GM18498 (cell line): Measurements from ENCODE around the gene GGT1.
"Not testable (repeated sequence)": the region's sequence is repeated elsewhere in the genome, so short reads cannot be mapped to it uniquely, and the experiment has no call there.

Source experiments
- ATAC-seq: cut with Tn5 transposase; IDR thresholded peaks from one replicate; pipeline ENCODE4 v1.9.1; 2021; ENCODE audit warnings: mild to moderate bottlenecking, moderate library complexity; ENCODE audit not compliant: unreplicated experiment

GGT1 gene

DNA sequence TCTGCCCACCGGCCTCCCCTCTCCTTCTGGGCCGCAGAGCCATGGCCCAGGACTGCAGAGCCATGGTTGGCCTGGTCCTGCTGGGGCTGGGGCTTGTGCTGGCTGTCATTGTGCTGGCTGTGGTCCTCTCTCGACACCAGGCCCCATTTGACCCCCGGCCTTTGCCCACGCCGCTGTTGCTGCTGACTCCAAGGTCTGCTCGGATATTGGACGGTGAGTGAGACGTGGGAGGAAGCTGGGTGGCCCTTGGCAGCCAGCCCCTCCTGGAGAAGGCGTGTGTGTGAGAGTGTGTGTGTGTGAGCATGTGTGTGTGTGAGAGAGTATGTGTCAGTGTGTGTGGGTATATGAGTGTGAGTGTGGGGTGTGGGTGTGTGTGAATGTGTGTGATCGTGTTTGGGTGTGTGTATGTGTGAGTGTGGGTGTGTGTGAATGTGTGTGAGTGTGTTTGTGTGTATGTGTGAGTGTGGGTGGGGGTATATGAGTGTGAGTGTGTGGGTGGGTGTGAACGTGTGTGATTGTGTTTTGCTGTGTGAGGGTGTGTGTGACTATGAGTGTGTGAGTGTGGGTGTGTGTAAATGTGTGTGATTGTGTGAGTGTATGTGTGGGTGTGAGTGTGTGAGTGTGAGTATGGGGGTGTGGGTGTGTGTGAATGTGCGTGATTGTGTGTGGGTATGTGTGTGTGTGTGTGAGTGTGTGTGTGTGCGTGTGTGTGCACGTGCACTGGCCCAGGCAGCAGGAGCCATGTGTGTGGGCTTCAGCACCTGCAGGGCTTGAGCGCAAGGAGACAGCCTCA, 30.4 kb downstream of the GGT1 start:
- ATAC-seq = not testable (repeated sequence)

- not testable (repeated sequence) for ATAC-seq
Measured at GRCh38 chr22:24634776-24635389, 31.9 kb downstream of the GGT1 start.

- not testable (repeated sequence) for ATAC-seq
Measured at GRCh38 chr22:24636513-24636912, 33.5 kb downstream of the GGT1 start.

- ATAC-seq = not testable (repeated sequence)
Measured at GRCh38 chr22:24642307-24642706, 39.3 kb downstream of the GGT1 start.

DNA sequence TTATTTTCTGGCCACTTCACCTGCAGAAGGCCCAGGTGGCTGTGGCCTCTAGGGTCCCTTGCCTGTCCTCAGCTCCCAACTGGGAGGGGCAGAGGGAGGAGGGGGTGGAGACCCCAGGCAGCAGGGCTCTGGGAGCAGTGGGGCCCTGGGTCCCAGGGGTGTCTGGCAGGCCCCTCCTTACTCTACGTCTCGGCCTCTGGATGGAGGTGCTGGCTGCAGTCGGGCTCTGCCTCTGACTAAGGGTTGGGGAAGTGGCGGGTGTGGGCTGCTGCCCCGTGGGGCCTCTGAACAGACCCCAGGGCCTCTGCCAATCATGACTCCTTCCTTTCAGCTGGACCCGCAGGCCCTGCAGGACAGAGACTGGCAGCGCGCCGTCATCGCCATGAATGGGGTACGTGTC, 41.4 kb downstream of the GGT1 start:
- ATAC-seq = not testable (repeated sequence)

GRCh38 chr22:24645408-24646399, 42.7 kb downstream of the GGT1 start:
- not testable (repeated sequence) for ATAC-seq

DNA sequence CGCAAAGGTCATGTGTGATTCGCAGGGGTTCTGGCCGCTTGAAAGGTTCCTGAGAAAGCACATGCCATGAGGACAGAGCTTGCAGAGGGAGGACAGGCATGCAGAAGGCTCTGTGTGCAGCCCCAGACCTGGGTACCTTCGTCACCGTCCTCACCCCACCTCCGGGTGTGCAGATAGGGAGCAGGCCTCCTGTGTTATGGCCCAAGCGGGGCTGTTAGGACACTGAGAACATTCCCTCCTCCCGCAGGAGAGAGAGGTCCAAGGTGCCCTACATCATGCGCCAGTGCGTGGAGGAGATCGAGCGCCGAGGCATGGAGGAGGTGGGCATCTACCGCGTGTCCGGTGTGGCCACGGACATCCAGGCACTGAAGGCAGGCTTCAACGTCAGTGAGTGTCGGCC, 43.8 kb downstream of the GGT1 start:
- not testable (repeated sequence) for ATAC-seq

DNA sequence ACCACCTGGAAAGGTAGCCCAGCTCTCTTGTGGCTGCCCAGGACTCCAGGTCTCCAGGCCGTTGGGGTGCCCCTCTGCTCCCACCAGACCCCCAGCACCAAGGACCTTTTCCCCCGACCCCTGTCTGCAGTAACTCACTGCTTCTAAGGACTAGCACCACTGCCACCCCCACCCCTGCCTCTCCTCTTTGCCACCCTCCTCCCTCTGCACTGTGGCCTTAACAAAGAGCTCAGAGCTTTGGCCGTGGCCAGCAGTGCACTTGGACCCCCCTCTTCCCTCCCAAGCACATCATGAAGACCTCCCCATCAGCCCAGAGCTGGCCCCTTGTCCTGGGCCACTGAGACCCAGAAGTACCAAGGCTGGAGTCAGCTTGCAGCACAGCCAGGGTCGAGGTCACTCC, 46.4 kb downstream of the GGT1 start:
- not testable (repeated sequence) for ATAC-seq

- not testable (repeated sequence) for ATAC-seq
Measured at GRCh38 chr22:24650884-24651283, 47.9 kb downstream of the GGT1 start.

DNA sequence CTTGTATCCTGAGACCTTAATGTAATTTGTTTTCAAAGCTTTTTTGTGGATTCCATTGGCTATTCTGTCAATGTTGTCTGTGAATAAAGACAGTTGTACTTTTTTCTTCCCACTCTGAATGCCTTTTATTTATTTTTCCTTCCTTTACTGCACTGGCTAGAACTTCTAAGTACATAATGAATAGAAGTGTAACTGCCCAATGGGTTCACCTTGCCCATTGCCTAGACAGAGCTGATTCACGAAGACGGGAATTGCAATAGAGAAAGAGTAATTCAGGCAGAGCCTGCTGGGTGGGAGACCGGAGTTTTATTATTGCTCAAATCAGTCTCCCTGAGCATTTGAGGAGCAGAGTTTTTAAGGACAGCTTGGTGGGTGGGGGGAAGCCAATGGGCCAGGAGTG, 62.4 kb downstream of the GGT1 start:
- not testable (repeated sequence) for ATAC-seq

DNA sequence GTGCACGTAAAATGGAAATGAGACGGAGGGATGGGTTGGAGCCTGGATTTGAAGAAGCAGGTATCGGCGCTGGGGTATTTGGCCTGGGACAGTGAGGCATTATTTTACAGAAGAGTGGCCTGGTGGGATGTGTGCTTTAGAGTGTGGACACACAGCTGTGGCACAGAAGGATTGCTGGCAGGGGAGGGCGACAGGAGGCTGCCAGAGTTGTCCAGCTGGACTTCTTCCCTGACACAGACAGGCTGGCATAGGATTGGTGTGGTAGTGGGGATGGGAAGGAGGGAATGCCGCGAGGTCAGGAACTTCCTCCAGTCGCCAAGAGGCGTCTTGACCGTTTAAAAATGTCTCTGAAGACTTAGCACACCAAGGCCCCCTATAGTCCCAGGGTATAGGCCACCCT, 64.9 kb downstream of the GGT1 start:
- not testable (repeated sequence) for ATAC-seq

GRCh38 chr22:24672532-24672931, 69.5 kb downstream of the GGT1 start:
- not testable (repeated sequence) for ATAC-seq
